Endothelial cell of umbilical vein (primary cell): ENCODE data around the gene ZIC4. TPM values are rescaled to one million over a fixed set of nuclear protein-coding genes. Genes with fewer than 3 reads are reported as not detected.
A peak's percentile ranks its signal among the peaks of the same experiment; 100 is the strongest.

ENCODE experiments used
- BruUV-seq: library from RNA; stranded (reverse); fragments of 400-500 nt; replicated peaks from 2 replicates; lab custom pipeline; 2021; lab: Mats Ljungman, UMichigan
- CTCF ChIA-PET: fragments of 300-600, 350-600 bp; sonication (Branson Sonifier 250); formaldehyde crosslinking; loops from one replicate; lab custom pipeline; 2021; ENCODE audit warnings: antibody characterized with exemption, inconsistent platforms; lab: Charles Lee
- POLR2A ChIA-PET: fragments of 300-600, 350-600 bp; sonication (Branson Sonifier 250); formaldehyde crosslinking; loops from one replicate; lab custom pipeline; 2021; ENCODE audit warnings: antibody characterized with exemption, inconsistent platforms; lab: Charles Lee
- DNase-seq: peaks from one replicate; pipeline ENCODE4 v3.0.0-alpha.2; 2011; ENCODE audit warnings: low read depth, low spot score
- FAIRE-seq: peaks from 2 replicates; lab custom pipeline; 2011; peaks lifted over from hg19 to GRCh38; lab: Jason Lieb, UNC
- H2AFZ ChIP-seq: 2 replicates; pipeline ENCODE4 v1.6.0; 2012; ENCODE audit warnings: low read depth, low read length, control low read depth, inconsistent platforms
- H3K27ac ChIP-seq: 2 replicates; pipeline ENCODE4 v1.5.1; 2011; ENCODE audit warnings: low read depth, mild to moderate bottlenecking, control low read depth, low read length, moderate library complexity; ENCODE audit not compliant: insufficient read depth
- H3K27me3 ChIP-seq, 2 experiments: 2 replicates each; pipeline versions ENCODE4 v1.6.0 to v1.6.1; 2011; ENCODE audit warnings: low read length in 2 of 2, mixed read lengths in 1 of 2; ENCODE audit not compliant: control insufficient read depth in 2 of 2, insufficient read depth in 2 of 2
- H3K36me3 ChIP-seq, 2 experiments: 2 replicates in 1 of 2; 3 replicates in 1 of 2; pipeline ENCODE4 v1.5.1; 2011; ENCODE audit warnings: low read length in 2 of 2, mild to moderate bottlenecking in 1 of 2, moderate library complexity in 1 of 2; ENCODE audit not compliant: control insufficient read depth in 2 of 2, insufficient read depth in 2 of 2; ENCODE audit errors: extremely low read depth in 1 of 2
- H3K4me1 ChIP-seq: 3 replicates; pipeline ENCODE4 v1.5.1; 2011; ENCODE audit warnings: mild to moderate bottlenecking, low read length; ENCODE audit not compliant: control insufficient read depth, insufficient read depth; ENCODE audit errors: extremely low read depth
- H3K4me2 ChIP-seq: 2 replicates; pipeline ENCODE4 v1.6.1; 2011; ENCODE audit warnings: low read length, control low read depth, mixed read lengths; ENCODE audit not compliant: insufficient read depth
- H3K4me3 ChIP-seq, 3 experiments: fragments of 200-600 bp in 1 of 3; sonication (generic), shearing (Covaris generic) in 1 of 3; replicated peaks in 1 of 3; 2 replicates each; pipeline ENCODE4 v1.5.1; 2011 to 2016; ENCODE audit warnings: control low read depth in 3 of 3, low read length in 3 of 3, mild to moderate bottlenecking in 2 of 3, inconsistent platforms in 1 of 3, low read depth in 1 of 3, moderate library complexity in 1 of 3; ENCODE audit not compliant: insufficient read depth in 1 of 3
- H3K79me2 ChIP-seq: 2 replicates; pipeline ENCODE4 v1.6.0; 2012; ENCODE audit warnings: low read length, inconsistent platforms; ENCODE audit not compliant: control insufficient read depth, insufficient read depth
- H3K9ac ChIP-seq: replicated peaks from 2 replicates; pipeline ENCODE3; 2011; ENCODE audit warnings: low read length, control low read depth; ENCODE audit not compliant: insufficient read depth; ENCODE audit errors: extremely low read depth
- H3K9me1 ChIP-seq: replicated peaks from 3 replicates; pipeline ENCODE4 v1.6.0; 2011; ENCODE audit warnings: mild to moderate bottlenecking, low read length; ENCODE audit not compliant: control insufficient read depth, insufficient read depth; ENCODE audit errors: extremely low read depth
- H3K9me3 ChIP-seq: replicated peaks from 2 replicates; pipeline ENCODE4 v1.5.1; 2012; ENCODE audit warnings: low read length, inconsistent platforms; ENCODE audit not compliant: control insufficient read depth, insufficient read depth
- H4K20me1 ChIP-seq: replicated peaks from 2 replicates; pipeline ENCODE3; 2011; ENCODE audit warnings: mild to moderate bottlenecking, low read length; ENCODE audit not compliant: control insufficient read depth, insufficient read depth; ENCODE audit errors: extremely low read depth
- CTCF ChIP-seq, 2 donors: IDR thresholded peaks; 1 replicate in 1 of 2; 2 replicates in 1 of 2; pipeline ENCODE4 v1.5.1; 2011; ENCODE audit warnings: low read length in 2 of 2, mild to moderate bottlenecking in 2 of 2, moderate library complexity in 2 of 2, control low read depth in 1 of 2, inconsistent platforms in 1 of 2, low read depth in 1 of 2; ENCODE audit not compliant: insufficient read depth in 1 of 2; ENCODE audit errors: extremely low read depth in 1 of 2
- EZH2 ChIP-seq: IDR thresholded peaks from 2 replicates; pipeline ENCODE4 v1.6.1; 2012; ENCODE audit warnings: borderline replicate concordance, low read depth, mild to moderate bottlenecking, moderate library complexity, low read length, inconsistent platforms; ENCODE audit not compliant: severe bottlenecking
- dilution Hi-C: fragments of 300-500 bp; cut with MboI; formaldehyde crosslinking; loops from one replicate; pipeline ENCODE4 v1.15.0; 2019; ENCODE audit warnings: low sequenced_read_pairs; ENCODE audit not compliant: extremely low pct_ligation_motif_present
- intact Hi-C: fragments of 100-400 bp; cut with micrococcal nuclease; formaldehyde crosslinking; loops from one replicate; pipeline ENCODE4 v1.10.0; 2022
- polyA plus RNA-seq, 4 experiments: library from polyadenylated mRNA; depleted of rRNA in 3 of 4; stranded (reverse) in 3 of 4; unstranded in 1 of 4; fragments of >200 nt; gene quantifications; 2 replicates each; pipeline versions ENCODE4 v1.2.1 to v1.2.3, GENCODE V29; 2011 to 2012; ENCODE audit warnings: missing spikeins in 1 of 4
- total RNA-seq: library from RNA; stranded (reverse); gene quantifications from 2 replicates; pipeline ENCODE4 v1.2.3, GENCODE V29; 2021

ZIC4 gene
- total and polyA plus RNA-seq, 2 donors (not counting 3 experiments of a cell fraction or from before 2014, with no cell fraction given) = not detected

DNA sequence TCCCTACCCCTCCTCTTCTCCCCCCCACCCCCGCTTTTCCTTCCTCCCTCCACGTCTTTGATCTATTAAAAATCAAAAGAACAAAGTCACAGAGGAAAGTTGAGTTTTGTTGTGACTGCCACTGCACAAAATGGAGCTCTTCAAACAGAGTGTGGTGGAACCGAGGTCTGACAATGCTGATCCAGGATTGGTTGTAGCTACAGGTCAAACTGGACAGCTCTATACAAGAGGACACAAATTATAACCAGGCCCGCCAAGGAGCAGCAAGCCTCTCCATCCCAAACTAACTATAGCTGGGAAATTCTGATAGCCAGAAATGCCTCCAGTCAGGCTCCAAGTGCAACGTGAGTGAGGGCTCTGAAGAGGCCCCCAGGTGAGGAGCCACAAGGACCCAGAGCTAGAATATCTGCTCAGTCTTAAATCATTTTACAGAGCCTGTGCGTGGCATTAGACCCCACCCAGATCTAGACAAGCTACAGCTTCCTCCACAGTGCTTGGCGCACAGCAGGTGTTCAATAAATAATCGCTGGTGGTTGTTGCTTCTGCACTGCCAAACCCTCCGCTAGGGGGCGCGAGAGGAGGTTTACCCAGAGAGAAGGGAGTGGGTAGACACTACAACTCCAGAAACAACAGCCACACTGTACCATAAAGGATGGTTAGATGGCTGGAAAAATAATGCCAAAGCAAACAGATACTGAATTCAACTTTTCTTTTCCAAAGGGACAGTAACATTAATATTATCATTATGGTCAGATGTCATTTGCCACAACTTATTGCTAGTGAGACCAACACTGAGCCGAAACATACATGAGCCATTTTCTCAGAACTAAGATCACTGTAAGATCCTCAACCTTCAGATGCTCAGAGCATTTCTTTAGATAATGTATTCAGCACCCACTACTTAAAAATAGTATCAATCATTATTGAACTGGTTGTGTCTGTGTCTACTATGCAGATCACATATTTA is 44.6 kb downstream of the ZIC4 start:
- no peaks in the 10 kb centered on the region for H4K20me1 ChIP-seq
- H3K4me2 ChIP-seq = no peak overlapping the region
- POLR2A ChIA-PET = no interaction called here
- DNase-seq (no peak), FAIRE-seq (no peak)
- H3K4me1 ChIP-seq = no peaks in the 10 kb centered on the region
- no peaks in the 10 kb centered on the region for H3K36me3 ChIP-seq
- H3K27me3 ChIP-seq = peaks cover 78 to 98% of the 10 kb centered on the region in 2 experiments
- H3K9me3 ChIP-seq = no peaks in the 10 kb centered on the region
- H2AFZ ChIP-seq = no peak overlapping the region
- H3K27ac ChIP-seq = no peak overlapping the region
- no TSS peak for BruUV-seq
- intact Hi-C loops = no loop called here
- H3K4me3 ChIP-seq = no peak overlapping the region
- H3K79me2 ChIP-seq = no peaks in the 10 kb centered on the region
- H3K9ac ChIP-seq = no peak overlapping the region
- CTCF ChIA-PET = interaction anchor here (0.6 to 2.6 kb wide), 11 partner anchors 8 to 802 kb away, joined by 3 to 11 read pairs (median 4); no protein-coding TSS in a partner anchor
- H3K9me1 ChIP-seq = no peaks in the 10 kb centered on the region
- dilution Hi-C loops = no loop called here
- TF ChIP-seq EZH2 (no peak), CTCF (IDR thresholded peaks at IDR 0.05; ENCODE audit: extremely low read depth in 1 of 2, insufficient read depth in 1 of 2, low read depth in 1 of 2, low read length in 2 of 2) (peak; percentile 57 to 73)
